Mammary epithelial cell (primary cell): ENCODE measurements around the gene RYR2.

Experiments
- CTCF ChIP-seq, 2 donors: IDR thresholded peaks in 1 of 2; conservative IDR thresholded peaks in 1 of 2; 2 replicates each; pipeline ENCODE4 v1.5.1; 2011 to 2012; ENCODE audit warnings: inconsistent platforms in 2 of 2, low read length in 2 of 2, mild to moderate bottlenecking in 2 of 2, control low read depth in 1 of 2, low read depth in 1 of 2; ENCODE audit not compliant: insufficient read depth in 1 of 2; ENCODE audit errors: extremely low read depth in 1 of 2
- EZH2 ChIP-seq: IDR thresholded peaks from 2 replicates; pipeline ENCODE4 v1.6.1; 2012; ENCODE audit warnings: low read length, inconsistent platforms, borderline replicate concordance

DNA sequence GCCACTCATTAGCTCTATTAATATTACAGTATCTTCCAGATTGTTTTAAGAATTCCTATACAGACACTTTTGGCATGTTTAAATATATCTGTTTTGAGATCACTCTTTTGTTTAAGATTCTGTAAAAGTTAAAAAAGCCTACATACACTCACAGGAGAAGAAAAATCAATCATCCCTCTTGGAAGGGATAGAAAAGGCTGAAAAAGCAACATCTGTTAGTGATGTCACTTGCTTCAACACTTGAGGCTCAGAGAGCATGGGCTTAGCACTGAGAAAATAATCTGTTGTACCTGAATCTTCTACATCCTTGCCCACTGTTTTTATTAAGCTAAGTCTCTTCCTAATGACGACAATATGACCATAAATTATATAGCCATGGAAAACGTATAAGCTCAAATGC lies 721.8 kb downstream of the RYR2 start:
- TF ChIP-seq EZH2 = no peak
- TF ChIP-seq CTCF (conservative IDR thresholded peaks at IDR 0.05 in 1 of 2, IDR thresholded peaks at IDR 0.05 in 1 of 2; ENCODE audit: extremely low read depth in 1 of 2, insufficient read depth in 1 of 2, low read depth in 1 of 2, low read length in 2 of 2) = no peak
